HepG2 (cell line): ENCODE measurements around the gene PDZRN4. TPM values are rescaled to one million over a fixed set of nuclear protein-coding genes. Genes with fewer than 3 reads are reported as not detected.

Experiments
- ATAC-seq: fragments of 200-7000 bp; cut with Tn5 transposase; 3 replicates; pipeline ENCODE4 v1.9.1; 2020; ENCODE audit warnings: mild to moderate bottlenecking, moderate library complexity
- BruUV-seq: library from RNA; stranded (reverse); fragments of 400-500 nt; replicated peaks from 2 replicates; lab custom pipeline; 2021; lab: Mats Ljungman, UMichigan
- CTCF ChIA-PET: fragments of 300-600 bp; formaldehyde crosslinking; extraction: SDS; loops from one replicate; lab custom pipeline; 2021; ENCODE audit warnings: low total read pairs, inconsistent platforms, low intra/inter-chr PET ratio; lab: Yijun Ruan, JAX
- POLR2A ChIA-PET: fragments of 350-600 bp; sonication (Branson Sonifier 250); formaldehyde crosslinking; loops from one replicate; lab custom pipeline; 2020; ENCODE audit warnings: antibody characterized with exemption, inconsistent platforms; lab: Yijun Ruan, JAX
- DNase-seq: peaks from one replicate; pipeline ENCODE4 v3.0.0-alpha.2; 2015; ENCODE audit warnings: low spot score
- FAIRE-seq: peaks from 3 replicates; lab custom pipeline; 2011; peaks lifted over from hg19 to GRCh38; lab: Jason Lieb, UNC
- H2AFZ ChIP-seq: one replicate; pipeline ENCODE4 v1.6.1; 2011; ENCODE audit warnings: low read length, inconsistent platforms
- H3K27ac ChIP-seq: fragments of 300-600 bp; 3 replicates; pipeline ENCODE4 v1.8.0; 2011; ENCODE audit warnings: mixed run types, mild to moderate bottlenecking, mixed read lengths, low read length, inconsistent platforms; ENCODE audit not compliant: insufficient read depth; ENCODE audit errors: extremely low read length
- H3K27me3 ChIP-seq, 2 experiments: fragments of 200-600 bp in 1 of 2; 2 replicates in 1 of 2; 3 replicates in 1 of 2; pipeline versions ENCODE4 v1.6.0 to v1.8.0; 2011; ENCODE audit warnings: low read length in 2 of 2, mild to moderate bottlenecking in 2 of 2, moderate library complexity in 2 of 2, inconsistent platforms in 1 of 2; ENCODE audit not compliant: insufficient read depth in 2 of 2, control insufficient read depth in 1 of 2
- H3K36me3 ChIP-seq, 2 experiments: fragments of 200-600 bp in 1 of 2; replicated peaks in 1 of 2; 2 replicates in 1 of 2; 3 replicates in 1 of 2; pipeline versions ENCODE4 v1.5.1 to v1.8.0; 2011; ENCODE audit warnings: low read length in 2 of 2, inconsistent platforms in 1 of 2; ENCODE audit not compliant: insufficient read depth in 2 of 2, control insufficient read depth in 1 of 2
- H3K4me1 ChIP-seq: 2 replicates; pipeline ENCODE4 v1.5.1; 2012; ENCODE audit warnings: low read length, inconsistent platforms; ENCODE audit not compliant: insufficient read depth
- H3K4me2 ChIP-seq: 2 replicates; pipeline ENCODE4 v1.6.0; 2011; ENCODE audit warnings: low read depth, low read length, inconsistent platforms
- H3K4me3 ChIP-seq, 3 experiments: fragments of 200-600 bp in 1 of 3; sonication (generic), shearing (Covaris generic) in 1 of 3; replicated peaks in 1 of 3; 2 replicates each; pipeline ENCODE4 v1.5.1; 2011 to 2016; ENCODE audit warnings: low read length in 3 of 3, inconsistent platforms in 2 of 3, low read depth in 2 of 3, mild to moderate bottlenecking in 2 of 3, control low read depth in 1 of 3, mixed read lengths in 1 of 3; ENCODE audit not compliant: insufficient read depth in 1 of 3
- H3K79me2 ChIP-seq: one replicate; pipeline ENCODE4 v1.6.1; 2011; ENCODE audit warnings: low read length, inconsistent platforms; ENCODE audit not compliant: insufficient read depth
- H3K9ac ChIP-seq: 2 replicates; pipeline ENCODE4 v1.6.0; 2011; ENCODE audit warnings: mild to moderate bottlenecking, low read depth, low read length, inconsistent platforms; ENCODE audit not compliant: insufficient read depth
- H3K9me3 ChIP-seq: 2 replicates; pipeline ENCODE4 v1.5.1; 2012; ENCODE audit warnings: mild to moderate bottlenecking, low read length
- H4K20me1 ChIP-seq: 2 replicates; pipeline ENCODE4 v1.6.0; 2011; ENCODE audit warnings: inconsistent platforms, mild to moderate bottlenecking, low read length, moderate library complexity; ENCODE audit not compliant: insufficient read depth
- BORCS8-MEF2B ChIP-seq: sonication (generic); formaldehyde crosslinking; IDR thresholded peaks from 2 replicates; pipeline ENCODE4 v1.8.0; 2022; ENCODE audit warnings: mild to moderate bottlenecking, missing genetic modification reagents
- MEF2D ChIP-seq: sonication (generic); formaldehyde crosslinking; IDR thresholded peaks from 2 replicates; pipeline ENCODE4 v1.5.1; 2020; ENCODE audit warnings: mild to moderate bottlenecking, missing genetic modification reagents
- MYC ChIP-seq: sonication (generic); formaldehyde crosslinking; IDR thresholded peaks from 2 replicates; pipeline ENCODE4 v1.9.0; 2021; ENCODE audit warnings: missing genetic modification reagents, borderline replicate concordance
- NPAS2 ChIP-seq: sonication (generic); formaldehyde crosslinking; IDR thresholded peaks from 2 replicates; pipeline ENCODE4 v1.8.0; 2022; ENCODE audit warnings: mild to moderate bottlenecking, missing genetic modification reagents, borderline replicate concordance
- SAFB2 ChIP-seq: sonication (generic); formaldehyde crosslinking; IDR thresholded peaks from 2 replicates; pipeline ENCODE4 v1.5.1; 2020; ENCODE audit warnings: missing genetic modification reagents, low read depth, mild to moderate bottlenecking, borderline replicate concordance
- SP2 ChIP-seq: sonication (generic); formaldehyde crosslinking; IDR thresholded peaks from 2 replicates; pipeline ENCODE4 v1.5.1; 2020; ENCODE audit warnings: mild to moderate bottlenecking, missing genetic modification reagents
- ZMAT3 ChIP-seq: sonication (generic); formaldehyde crosslinking; conservative IDR thresholded peaks from 2 replicates; pipeline ENCODE4 v1.7.0; 2021; ENCODE audit warnings: missing genetic modification reagents
- WGBS: methylation state at CpG from one replicate; pipeline ENCODE4 v1.1.6; 2017; ENCODE audit warnings: low lambda C conversion rate; 5-methylcytosine and 5-hydroxymethylcytosine counted together
- in situ Hi-C: cut with HindIII; loops from 2 replicates; pipeline ENCODE4 v1.10.0; 2017; ENCODE audit warnings: low pct_unique_long_range_greater_than_20kb; ENCODE audit not compliant: extremely low pct_ligation_motif_present
- intact Hi-C: fragments of 100-400 bp; cut with micrococcal nuclease; formaldehyde crosslinking; loops from one replicate; pipeline ENCODE4 v1.10.0; 2022; ENCODE audit not compliant: unreplicated experiment
- polyA plus RNA-seq, 8 experiments: library from polyadenylated mRNA; depleted of rRNA in 3 of 8; stranded (reverse) in 7 of 8; unstranded in 1 of 8; fragments of >200 nt; fragmentation: Illumina TruSeq in 4 of 8; extraction: Trizol in 4 of 8; gene quantifications; 2 replicates each; pipeline versions ENCODE4 v1.2.1 to v1.2.3, GENCODE V29; 2011 to 2016; ENCODE audit warnings: low read depth in 4 of 8, missing spikeins in 1 of 8, mixed read lengths in 1 of 8; ENCODE audit not compliant: insufficient read depth in 1 of 8
- total RNA-seq, 5 experiments: library from RNA; depleted of rRNA; stranded (reverse); fragments of >200 nt; fragmentation: Illumina TruSeq; extraction: Trizol; gene quantifications; 2 replicates each; pipeline ENCODE4 v1.2.3, GENCODE V29; 2016; ENCODE audit warnings: low read depth in 1 of 5
- TF ChIP-seq, protein P1 (sequence below): sonication (generic); formaldehyde crosslinking; IDR thresholded peaks from 2 replicates; pipeline ENCODE4 v1.5.1; 2020; ENCODE audit warnings: missing genetic modification reagents, mild to moderate bottlenecking, borderline replicate concordance
- TF ChIP-seq, protein P2 (sequence below): sonication (generic); formaldehyde crosslinking; IDR thresholded peaks from 2 replicates; pipeline ENCODE4 v1.4.0; 2020; ENCODE audit warnings: missing genetic modification reagents
- TF ChIP-seq, protein P3 (sequence below): sonication (generic); formaldehyde crosslinking; IDR thresholded peaks from 2 replicates; pipeline ENCODE4 v1.5.1; 2020; ENCODE audit warnings: mild to moderate bottlenecking, missing genetic modification reagents, borderline replicate concordance

PDZRN4 gene
- total and polyA plus RNA-seq, 2 of the 13 experiments (the other 11 are each of a cell fraction or from before 2014, with no cell fraction given): not detected

DNA sequence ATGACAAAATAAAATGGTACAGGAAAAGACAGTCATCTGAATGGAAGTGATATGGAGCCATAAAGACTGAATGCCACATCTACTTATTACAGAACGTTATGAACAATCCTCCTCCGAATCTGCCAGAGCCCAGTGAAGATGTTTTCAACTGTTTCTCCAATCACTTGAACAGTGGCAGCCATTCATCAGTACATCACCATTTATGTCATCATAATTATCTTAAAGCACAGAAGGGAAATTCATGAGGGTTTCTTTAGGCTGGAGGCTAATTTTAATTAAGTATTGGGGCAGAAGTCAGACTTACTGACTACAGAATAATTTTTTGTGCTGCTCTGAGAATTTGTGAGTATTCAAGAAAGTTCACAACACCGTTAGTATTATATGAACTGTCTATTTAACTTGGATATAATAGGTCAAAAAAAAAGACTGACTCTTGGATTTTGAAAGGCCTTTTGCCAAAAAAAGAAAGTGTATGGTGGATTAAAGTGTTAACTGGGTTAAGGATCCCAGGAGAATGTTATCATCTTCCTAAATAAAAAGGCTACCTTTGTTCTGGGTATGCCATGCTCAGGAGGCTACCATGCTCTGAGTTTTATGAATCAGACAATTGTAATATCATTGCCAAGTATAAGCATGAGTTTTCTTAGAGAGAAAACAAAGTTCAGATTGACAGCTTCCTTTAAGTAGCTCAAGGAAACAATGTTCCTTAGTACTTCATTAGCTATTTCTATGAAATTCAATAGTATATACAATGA lies 40.1 kb downstream of the PDZRN4 start:
- H3K36me3 ChIP-seq: no peaks in the 10 kb centered on the region
- 0% methylated on average over 3 of the region's 3 CpGs for WGBS
- ChIA-PET POLR2A (no interaction called here), CTCF (no interaction called here)
- in situ Hi-C loops: no loop called here
- FAIRE-seq: no peak
- no peak overlapping the region for H3K4me2 ChIP-seq
- BruUV-seq: no TSS peak
- no peak for DNase-seq
- no peak overlapping the region for H3K4me3 ChIP-seq
- no peaks in the 10 kb centered on the region; a peak in 1 of 5 replicates for H3K27me3 ChIP-seq
- H3K4me1 ChIP-seq: no peaks in the 10 kb centered on the region
- no peaks in the 10 kb centered on the region for H4K20me1 ChIP-seq
- no peak overlapping the region for H3K9ac ChIP-seq
- H3K9me3 ChIP-seq: no peaks in the 10 kb centered on the region
- no peak overlapping the region for H2AFZ ChIP-seq
- intact Hi-C loops: no loop called here
- no peak overlapping the region for H3K27ac ChIP-seq
- H3K79me2 ChIP-seq: no peaks in the 10 kb centered on the region
- ATAC-seq: no peak
- TF ChIP-seq, protein P1, sequence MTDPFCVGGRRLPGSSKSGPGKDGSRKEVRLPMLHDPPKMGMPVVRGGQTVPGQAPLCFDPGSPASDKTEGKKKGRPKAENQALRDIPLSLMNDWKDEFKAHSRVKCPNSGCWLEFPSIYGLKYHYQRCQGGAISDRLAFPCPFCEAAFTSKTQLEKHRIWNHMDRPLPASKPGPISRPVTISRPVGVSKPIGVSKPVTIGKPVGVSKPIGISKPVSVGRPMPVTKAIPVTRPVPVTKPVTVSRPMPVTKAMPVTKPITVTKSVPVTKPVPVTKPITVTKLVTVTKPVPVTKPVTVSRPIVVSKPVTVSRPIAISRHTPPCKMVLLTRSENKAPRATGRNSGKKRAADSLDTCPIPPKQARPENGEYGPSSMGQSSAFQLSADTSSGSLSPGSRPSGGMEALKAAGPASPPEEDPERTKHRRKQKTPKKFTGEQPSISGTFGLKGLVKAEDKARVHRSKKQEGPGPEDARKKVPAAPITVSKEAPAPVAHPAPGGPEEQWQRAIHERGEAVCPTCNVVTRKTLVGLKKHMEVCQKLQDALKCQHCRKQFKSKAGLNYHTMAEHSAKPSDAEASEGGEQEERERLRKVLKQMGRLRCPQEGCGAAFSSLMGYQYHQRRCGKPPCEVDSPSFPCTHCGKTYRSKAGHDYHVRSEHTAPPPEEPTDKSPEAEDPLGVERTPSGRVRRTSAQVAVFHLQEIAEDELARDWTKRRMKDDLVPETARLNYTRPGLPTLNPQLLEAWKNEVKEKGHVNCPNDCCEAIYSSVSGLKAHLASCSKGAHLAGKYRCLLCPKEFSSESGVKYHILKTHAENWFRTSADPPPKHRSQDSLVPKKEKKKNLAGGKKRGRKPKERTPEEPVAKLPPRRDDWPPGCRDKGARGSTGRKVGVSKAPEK (CRISPR knock-in tag): no peak
- TF ChIP-seq, protein P2, sequence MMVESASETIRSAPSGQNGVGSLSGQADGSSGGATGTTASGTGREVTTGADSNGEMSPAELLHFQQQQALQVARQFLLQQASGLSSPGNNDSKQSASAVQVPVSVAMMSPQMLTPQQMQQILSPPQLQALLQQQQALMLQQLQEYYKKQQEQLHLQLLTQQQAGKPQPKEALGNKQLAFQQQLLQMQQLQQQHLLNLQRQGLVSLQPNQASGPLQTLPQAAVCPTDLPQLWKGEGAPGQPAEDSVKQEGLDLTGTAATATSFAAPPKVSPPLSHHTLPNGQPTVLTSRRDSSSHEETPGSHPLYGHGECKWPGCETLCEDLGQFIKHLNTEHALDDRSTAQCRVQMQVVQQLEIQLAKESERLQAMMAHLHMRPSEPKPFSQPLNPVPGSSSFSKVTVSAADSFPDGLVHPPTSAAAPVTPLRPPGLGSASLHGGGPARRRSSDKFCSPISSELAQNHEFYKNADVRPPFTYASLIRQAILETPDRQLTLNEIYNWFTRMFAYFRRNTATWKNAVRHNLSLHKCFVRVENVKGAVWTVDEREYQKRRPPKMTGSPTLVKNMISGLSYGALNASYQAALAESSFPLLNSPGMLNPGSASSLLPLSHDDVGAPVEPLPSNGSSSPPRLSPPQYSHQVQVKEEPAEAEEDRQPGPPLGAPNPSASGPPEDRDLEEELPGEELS: no peak
- TF ChIP-seq ZMAT3 (CRISPR knock-in tag) (no peak), MEF2D (CRISPR knock-in tag) (no peak), SP2 (CRISPR knock-in tag) (no peak), NPAS2 (CRISPR knock-in tag) (no peak), MYC (CRISPR knock-in tag) (no peak), SAFB2 (CRISPR knock-in tag) (no peak), BORCS8-MEF2B (CRISPR knock-in tag) (no peak)
- TF ChIP-seq, protein P3, sequence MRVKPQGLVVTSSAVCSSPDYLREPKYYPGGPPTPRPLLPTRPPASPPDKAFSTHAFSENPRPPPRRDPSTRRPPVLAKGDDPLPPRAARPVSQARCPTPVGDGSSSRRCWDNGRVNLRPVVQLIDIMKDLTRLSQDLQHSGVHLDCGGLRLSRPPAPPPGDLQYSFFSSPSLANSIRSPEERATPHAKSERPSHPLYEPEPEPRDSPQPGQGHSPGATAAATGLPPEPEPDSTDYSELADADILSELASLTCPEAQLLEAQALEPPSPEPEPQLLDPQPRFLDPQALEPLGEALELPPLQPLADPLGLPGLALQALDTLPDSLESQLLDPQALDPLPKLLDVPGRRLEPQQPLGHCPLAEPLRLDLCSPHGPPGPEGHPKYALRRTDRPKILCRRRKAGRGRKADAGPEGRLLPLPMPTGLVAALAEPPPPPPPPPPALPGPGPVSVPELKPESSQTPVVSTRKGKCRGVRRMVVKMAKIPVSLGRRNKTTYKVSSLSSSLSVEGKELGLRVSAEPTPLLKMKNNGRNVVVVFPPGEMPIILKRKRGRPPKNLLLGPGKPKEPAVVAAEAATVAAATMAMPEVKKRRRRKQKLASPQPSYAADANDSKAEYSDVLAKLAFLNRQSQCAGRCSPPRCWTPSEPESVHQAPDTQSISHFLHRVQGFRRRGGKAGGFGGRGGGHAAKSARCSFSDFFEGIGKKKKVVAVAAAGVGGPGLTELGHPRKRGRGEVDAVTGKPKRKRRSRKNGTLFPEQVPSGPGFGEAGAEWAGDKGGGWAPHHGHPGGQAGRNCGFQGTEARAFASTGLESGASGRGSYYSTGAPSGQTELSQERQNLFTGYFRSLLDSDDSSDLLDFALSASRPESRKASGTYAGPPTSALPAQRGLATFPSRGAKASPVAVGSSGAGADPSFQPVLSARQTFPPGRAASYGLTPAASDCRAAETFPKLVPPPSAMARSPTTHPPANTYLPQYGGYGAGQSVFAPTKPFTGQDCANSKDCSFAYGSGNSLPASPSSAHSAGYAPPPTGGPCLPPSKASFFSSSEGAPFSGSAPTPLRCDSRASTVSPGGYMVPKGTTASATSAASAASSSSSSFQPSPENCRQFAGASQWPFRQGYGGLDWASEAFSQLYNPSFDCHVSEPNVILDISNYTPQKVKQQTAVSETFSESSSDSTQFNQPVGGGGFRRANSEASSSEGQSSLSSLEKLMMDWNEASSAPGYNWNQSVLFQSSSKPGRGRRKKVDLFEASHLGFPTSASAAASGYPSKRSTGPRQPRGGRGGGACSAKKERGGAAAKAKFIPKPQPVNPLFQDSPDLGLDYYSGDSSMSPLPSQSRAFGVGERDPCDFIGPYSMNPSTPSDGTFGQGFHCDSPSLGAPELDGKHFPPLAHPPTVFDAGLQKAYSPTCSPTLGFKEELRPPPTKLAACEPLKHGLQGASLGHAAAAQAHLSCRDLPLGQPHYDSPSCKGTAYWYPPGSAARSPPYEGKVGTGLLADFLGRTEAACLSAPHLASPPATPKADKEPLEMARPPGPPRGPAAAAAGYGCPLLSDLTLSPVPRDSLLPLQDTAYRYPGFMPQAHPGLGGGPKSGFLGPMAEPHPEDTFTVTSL (CRISPR knock-in tag): no peak
